Smooth muscle cell of the brain vasculature (primary cell): Measurements from ENCODE around the gene FOS.
"Not testable (repeated sequence)": the region's sequence is repeated elsewhere in the genome, so short reads cannot be mapped to it uniquely, and the experiment has no call there.

Experiments used
- DNase-seq: peaks from one replicate; pipeline ENCODE4 v3.0.0-alpha.2; 2012; ENCODE audit warnings: low read depth, low spot score

FOS gene

GRCh38 chr14:75277008-75277814, 1.4 kb upstream of the FOS start:
- no peak for DNase-seq

GRCh38 chr14:75277815-75278421, 710 bp upstream of the FOS start:
- no peak for DNase-seq

- no peak for DNase-seq
Observed at GRCh38 chr14:75279153-75279762, 630 bp downstream of the FOS start.

GRCh38 chr14:75279763-75280290, 1.2 kb downstream of the FOS start:
- DNase-seq: no peak

- DNase-seq: no peak
Observed at GRCh38 chr14:75280291-75280830, 1.7 kb downstream of the FOS start.

GRCh38 chr14:75280831-75281653, 2.4 kb downstream of the FOS start:
- no peak for DNase-seq

- DNase-seq: no peak
Observed at GRCh38 chr14:75281654-75282019, 3.0 kb downstream of the FOS start.

- no peak for DNase-seq
Observed at GRCh38 chr14:75282170-75282554, 3.5 kb downstream of the FOS start.

- DNase-seq: not testable (repeated sequence)
Observed at GRCh38 chr14:75282555-75283161, 4.0 kb downstream of the FOS start.

- DNase-seq: no peak
Observed at GRCh38 chr14:75283162-75283832, 4.7 kb downstream of the FOS start.

GRCh38 chr14:75283833-75284563, 5.4 kb downstream of the FOS start:
- no peak for DNase-seq

- DNase-seq: no peak
Observed at GRCh38 chr14:75285331-75285730, 6.7 kb downstream of the FOS start.

- no peak for DNase-seq
Observed at GRCh38 chr14:75286313-75286712, 7.7 kb downstream of the FOS start.

- no peak for DNase-seq
Observed at GRCh38 chr14:75289840-75290388, 11.3 kb downstream of the FOS start.

- no peak for DNase-seq
Observed at GRCh38 chr14:75290851-75291250, 12.2 kb downstream of the FOS start.

GRCh38 chr14:75291331-75291730, 12.7 kb downstream of the FOS start:
- no peak for DNase-seq

GRCh38 chr14:75292101-75292563, 13.5 kb downstream of the FOS start:
- no peak for DNase-seq

GRCh38 chr14:75292886-75293285, 14.3 kb downstream of the FOS start:
- no peak for DNase-seq

- DNase-seq: no peak
Observed at GRCh38 chr14:75293920-75294648, 15.5 kb downstream of the FOS start.
